ENCODE results near the gene SLC9C1.

Gene SLC9C1

DNA sequence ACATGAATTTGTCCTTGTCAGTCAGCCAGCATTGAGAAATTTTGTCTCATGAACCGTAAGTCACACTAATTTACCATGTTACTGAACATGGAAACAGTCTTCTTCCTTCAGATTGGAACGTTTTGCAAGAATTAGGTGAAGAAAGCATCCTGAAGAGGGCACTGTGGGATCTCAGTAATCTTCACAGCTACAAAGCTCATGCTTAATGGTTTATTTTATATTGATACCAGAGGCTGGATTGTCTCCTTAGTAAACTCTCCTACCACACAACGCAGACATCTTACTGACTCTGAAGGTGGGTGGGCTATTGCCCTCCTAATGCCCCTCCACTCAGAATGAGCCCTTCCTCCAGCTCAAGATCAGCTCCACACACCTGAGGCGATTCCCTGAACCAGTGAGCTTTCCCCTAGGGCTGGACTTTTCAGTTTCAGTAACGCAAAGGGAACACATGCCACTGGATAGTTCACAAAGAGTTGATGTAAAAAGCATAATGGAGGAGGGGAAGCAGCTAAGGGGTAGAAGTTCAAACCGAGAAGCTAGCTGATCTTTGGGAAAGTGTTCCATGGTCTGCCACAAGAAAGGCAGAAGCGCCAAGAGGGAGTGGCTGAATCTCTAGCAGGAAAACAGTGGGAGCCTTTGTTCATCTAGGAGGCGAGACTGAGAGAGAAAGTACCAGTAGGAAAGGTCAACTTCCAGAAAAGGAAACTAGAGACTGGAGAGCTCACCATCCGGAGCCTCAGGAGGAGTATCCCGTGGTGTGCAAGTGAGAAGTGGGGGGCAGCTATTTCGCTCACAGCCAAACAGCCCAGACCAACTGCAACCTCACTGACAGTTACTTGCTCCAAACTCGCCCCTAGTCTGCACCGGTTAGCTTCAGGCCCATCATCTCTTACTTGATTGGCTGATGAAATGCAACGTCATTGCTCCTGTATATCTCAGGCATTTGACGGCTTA lies at the start of gene SLC9C1:
Gene SLC9C1, minus strand, starts transcription at position 849 of the 954 bp plus-strand sequence. CDS start 7,425 bp downstream, outside the sequence.
- peak; percentile 59 for DNase-seq

DNA sequence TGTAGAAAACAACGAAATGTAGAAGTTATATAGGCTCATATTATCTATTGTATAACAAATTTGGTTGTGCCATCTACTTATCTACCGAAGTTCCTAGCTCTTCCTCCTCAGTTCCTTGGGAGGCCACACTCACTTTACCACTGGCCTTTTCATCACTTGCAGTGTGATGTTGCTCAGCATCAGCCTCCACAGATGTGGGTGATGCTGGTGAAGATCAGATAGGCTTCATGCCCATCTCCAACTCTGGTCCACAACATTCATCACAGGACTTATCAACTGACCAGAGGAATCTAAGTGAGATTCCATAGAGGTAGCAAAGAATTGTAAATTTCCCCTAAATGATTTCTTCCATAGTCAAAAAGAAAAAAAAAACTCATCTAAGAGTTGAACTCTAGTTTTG lies 47.4 kb upstream of the SLC9C1 start:
- DNase-seq: no peak

DNA sequence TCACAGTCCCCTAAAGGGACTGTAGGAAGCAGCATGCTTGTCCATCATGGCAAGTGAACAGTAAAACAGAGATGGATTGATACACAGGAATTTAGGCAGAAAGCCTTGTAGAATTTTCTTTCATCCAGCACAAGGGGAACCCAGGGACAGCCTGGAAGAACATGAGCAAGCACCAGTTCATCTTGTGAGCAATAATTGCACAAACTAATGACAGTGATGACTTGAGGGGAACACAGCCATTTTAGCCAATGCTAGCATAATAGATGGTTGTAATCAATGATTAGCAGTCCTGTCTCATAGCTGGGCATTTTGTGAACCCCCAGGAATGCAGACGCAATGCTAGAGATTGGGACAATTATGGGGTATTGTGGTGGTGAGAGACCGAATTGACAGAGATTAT lies 45.6 kb upstream of the SLC9C1 start:
- DNase-seq: no peak

DNA sequence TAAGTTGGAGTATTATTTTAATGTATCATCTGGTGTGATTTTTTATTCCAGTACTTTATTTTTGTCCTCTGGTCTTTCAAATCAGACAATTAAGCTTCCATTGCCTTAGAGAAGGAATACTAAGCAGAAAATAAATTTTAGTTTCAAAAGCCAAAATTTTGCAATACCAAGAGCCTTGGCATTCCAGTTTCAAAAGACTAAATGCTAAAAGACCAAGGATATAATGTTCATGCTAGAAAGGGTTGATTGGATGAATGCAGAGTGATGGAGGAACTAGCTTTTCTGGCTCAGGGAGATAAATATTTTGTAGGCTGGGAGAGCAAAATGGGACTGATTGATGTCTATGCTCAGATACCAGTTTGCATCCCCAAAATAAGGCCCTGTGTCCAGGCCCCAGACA lies 45.1 kb upstream of the SLC9C1 start:
- no peak for DNase-seq

DNA sequence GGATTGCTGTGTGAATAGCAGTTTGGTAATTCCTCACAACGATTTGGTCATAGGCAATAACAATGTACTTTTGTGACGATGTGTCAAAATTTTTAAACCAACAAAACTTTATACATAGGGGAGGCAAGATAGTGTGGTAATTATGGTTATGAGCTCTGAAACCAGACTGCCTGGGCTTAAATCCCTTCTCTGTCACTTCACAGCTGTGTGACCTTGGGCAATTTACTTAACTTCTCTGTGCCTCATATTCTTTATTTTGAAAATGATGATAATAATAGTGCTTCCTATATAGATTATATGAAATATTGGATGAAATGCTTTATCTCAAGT lies 44.7 kb upstream of the SLC9C1 start:
- DNase-seq: no peak

GRCh38 chr3:112338021-112338726 lies 44.2 kb upstream of the SLC9C1 start:
- DNase-seq: no peak

- no peak for DNase-seq
Observed at GRCh38 chr3:112335434-112335781, 41.4 kb upstream of the SLC9C1 start.

GRCh38 chr3:112334691-112335433 lies 40.8 kb upstream of the SLC9C1 start:
- no peak for DNase-seq

DNA sequence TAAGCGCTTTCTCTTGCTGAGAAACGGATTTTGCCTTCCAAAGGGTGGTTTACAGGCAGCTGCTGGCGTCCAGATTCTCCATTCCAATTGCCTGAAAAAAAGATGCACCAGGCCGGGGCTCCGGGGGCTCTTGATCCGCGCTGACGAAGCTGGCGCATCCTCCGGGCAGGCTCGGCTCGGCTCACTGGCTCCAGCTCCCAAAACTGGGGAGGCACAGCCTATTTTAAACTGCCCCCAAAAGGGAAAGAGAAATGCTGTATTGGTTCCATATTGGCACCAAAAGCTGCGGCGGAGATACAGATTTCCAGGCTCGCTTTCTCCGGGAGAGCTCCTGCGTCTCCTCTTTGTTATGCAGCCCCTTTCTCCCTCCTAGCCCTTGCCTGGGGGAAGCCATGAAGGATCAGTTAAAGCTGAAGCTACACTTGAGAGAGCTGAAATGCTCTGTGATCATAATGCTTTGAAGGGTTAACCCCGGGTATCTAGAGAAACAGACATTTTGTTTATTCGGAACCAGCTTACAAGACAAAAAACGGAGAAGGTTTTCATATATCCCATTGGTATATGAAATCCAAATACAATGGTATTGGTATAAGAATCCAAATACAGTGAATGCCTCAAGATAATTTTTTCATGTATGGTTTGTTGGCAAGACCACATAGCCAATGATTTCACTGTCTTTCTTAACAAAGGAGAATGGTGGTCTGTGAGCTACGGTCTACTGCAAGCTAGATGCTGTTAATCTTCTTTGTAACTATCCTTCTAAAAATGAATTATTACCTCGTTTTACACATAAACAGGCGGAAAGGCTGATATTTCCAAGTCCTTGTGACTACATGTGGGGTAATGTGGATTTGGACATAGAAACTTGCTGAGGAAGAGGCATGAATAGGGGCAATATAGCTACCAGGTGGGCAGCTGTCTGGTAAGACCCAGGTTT lies 39.6 kb upstream of the SLC9C1 start:
- DNase-seq: no peak

DNA sequence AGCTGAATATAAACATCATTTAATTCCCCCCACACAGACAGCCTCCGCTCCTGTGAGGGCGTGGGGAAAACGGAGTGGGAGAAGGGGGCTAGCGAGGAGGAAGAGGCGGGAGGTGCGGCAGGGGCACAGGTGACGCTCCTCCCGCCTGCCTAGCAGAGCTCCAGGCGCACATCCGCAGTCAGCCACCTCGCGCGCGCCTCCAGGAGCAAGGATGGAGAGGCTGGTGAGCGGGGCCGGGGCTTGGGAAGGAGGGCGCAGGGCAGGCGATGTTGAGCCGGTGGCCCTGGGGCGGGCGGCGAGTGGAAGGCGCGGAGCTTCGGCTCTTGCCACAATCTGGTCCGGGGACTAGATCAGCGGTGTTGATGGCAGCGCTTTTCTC lies 39.0 kb upstream of the SLC9C1 start, which contains the start of gene CD200:
Gene CD200, plus strand, starts transcription at position 155 of the 379 bp plus-strand sequence. Its CDS starts 57 bp downstream, at position 212.
- peak; percentile 77 for DNase-seq

- no peak for DNase-seq
Observed at GRCh38 chr3:112331851-112332250, 37.8 kb upstream of the SLC9C1 start.

GRCh38 chr3:112327371-112327951 lies 33.4 kb upstream of the SLC9C1 start:
- DNase-seq: no peak

DNA sequence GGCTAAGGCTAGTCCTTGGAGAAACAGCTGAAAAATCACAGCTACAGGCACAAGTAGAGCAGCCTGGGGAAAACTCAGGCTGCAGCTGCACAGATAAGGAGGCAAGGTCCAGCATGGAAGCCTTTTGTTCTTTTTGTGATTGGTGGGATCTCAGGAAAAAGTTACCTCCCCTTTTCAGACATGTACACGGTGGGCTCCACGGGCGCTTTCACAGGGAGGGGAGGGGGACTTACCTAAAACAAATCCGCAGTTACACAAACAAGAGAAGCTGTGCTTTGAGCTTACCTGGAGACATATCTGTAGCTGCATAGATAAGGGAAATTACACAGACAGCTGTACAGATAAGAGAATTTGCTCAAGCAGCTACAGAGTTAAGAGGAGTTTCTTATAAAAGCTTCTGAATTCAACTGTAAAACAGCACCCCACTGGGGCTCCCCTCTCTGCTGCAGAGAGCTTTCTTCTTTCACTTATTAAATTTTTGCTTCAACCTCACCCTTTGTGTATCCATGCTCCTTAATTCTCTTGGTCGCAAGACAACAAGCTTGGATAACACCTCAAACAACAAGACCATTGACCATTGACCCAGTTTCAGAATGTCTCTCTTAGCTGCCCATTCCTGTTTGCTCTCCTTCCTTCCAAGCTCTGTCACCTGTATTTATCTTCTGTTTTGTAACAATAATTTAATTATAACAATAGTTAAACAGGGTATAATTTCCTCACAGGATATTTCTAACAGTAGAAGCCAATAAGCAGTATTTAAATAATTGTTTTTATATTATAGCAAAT lies 28.0 kb upstream of the SLC9C1 start:
- no peak for DNase-seq

DNA sequence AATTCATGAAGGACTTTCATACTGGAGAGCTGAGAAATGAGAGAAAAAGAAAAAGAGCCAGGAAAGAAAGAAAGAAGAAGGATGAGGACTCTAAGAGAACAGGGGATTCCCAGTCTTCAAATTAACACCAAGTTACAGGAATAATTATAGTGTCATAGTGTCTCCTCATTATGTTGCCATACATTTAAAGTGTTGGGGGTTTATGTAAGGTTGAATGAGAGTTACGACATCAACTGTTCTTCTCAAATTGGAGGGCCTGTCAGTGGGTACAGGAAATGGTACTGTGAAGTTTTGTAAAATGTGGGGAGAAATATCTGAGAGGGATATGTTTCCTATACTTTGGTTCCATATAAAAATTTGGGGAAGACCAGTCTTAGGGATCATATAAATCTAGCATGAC lies 26.7 kb upstream of the SLC9C1 start:
- no peak for DNase-seq

DNA sequence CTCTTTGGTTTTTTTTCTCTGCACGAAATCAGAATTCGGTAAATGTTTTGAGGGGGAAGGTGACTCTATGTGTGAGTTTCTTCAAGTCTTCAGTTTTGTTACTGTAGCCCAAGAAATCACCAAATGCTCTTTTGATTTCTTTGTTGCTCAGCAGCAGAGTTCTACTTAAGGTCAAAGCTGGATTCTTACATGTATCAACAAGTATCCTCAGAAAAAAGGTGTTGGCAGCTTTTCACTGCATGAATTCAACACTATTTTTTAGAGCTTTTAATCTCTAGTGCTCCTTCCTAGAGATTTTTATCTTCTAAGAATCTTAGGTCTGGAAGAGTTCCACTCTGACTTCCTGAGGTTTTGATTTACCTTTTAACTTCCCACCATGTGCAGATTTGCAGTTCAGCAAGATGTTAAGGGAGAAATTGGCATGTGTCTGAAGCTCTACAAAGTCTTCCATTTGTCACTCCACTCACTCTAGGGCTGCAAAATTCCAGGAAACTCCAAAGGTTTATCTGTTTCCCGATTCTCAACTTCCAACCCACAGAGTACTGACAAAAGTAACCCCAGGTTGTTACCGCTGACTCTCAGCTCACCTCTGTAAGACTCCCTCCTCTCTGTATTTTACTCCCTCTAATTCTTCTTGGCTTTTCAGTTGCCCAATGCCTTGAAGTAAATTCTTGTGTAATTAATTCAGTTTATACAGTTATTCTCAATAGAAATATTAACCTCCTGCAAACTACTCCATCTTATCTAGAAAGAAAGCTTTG lies 25.7 kb upstream of the SLC9C1 start:
- no peak for DNase-seq

DNA sequence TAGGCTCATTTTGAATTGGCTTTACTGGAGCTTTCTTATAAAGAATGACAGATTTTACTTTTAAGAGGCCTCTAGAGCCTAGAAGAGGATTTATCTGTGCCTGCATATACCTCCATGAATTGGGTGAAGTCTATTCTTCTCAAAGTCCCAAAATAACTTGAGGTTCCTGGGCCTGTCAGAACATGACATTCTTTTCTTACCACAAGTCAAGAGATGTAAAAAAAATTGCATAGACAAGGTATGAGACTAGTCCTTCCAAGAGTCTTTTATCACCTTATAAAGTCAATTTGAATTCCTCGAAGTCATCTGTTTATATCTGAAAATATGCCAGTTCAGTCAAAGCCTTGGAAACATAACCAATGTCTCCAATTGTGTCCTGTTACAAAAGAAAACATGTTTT lies 21.8 kb upstream of the SLC9C1 start:
- DNase-seq: no peak

- DNase-seq: no peak
Observed at GRCh38 chr3:112314649-112315048, 20.6 kb upstream of the SLC9C1 start.

DNA sequence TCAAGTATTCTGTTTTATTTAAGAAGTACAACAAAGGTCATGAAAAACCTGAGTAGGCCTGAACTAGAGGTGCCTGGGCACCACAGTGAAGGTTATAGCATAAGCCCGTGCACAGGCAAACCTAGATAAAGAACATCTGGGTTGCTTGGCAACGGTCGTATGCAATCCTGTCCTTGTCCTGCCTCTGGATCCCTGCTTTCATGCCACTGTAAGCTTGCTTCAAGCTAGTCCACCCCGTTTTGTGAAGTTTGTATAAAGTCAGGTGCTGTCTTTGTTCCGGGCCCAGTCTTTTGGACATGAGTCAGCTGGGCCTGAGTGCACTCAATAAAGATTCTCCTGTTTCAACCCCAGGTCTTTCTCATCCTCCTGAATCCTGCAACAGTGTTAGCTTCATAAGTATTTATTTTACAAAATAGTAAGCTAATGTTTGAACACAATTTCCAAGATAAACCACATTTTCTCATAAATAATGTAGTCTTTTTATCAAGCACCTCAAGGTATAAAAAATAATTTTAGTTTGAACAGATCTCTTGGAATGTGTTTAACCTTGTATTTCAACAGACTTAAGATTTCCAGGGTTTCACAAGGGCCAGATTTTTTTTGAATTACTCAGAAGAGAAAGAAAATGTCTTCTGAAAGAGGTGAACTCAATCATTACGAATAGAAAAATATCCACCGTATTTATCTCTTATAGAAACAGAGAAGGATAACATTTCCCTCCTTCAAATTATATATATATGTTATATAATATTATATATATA lies 14.3 kb upstream of the SLC9C1 start:
- DNase-seq: no peak

DNA sequence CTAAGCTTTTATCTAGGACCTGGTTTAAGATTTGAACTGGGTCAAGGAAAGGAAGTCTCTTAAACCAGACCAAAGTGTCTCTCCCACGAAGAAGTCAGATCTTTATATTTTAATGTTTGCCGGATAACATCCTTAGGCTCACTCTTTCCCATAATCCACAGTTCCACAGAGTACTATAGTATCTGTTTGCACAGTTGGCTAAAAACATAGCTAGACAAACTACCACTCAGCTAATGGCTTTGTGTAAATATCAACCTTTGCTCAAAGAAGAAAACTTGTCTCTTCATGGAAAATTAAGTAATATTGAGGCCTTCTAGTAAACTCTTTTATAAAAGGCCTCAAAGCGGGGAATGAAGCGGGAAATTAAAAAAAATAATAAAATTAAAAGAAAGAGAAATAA lies 13.5 kb upstream of the SLC9C1 start:
- no peak for DNase-seq

GRCh38 chr3:112306825-112307224 lies 12.8 kb upstream of the SLC9C1 start:
- DNase-seq: no peak

All from activated CD8-positive, alpha-beta memory T cell treated with anti-CD3 and anti-CD28 coated beads for 24 hours (primary cell).